ENCODE results near the gene ZSWIM1. TPM values are rescaled to one million over a fixed set of nuclear protein-coding genes. Genes with fewer than 3 reads are reported as not detected.
A peak's percentile ranks its signal among the peaks of the same experiment; 100 is the strongest.

Gene ZSWIM1
- total and polyA plus RNA-seq, 2 of the 13 experiments (the other 11 are each of a cell fraction or from before 2014, with no cell fraction given): 9.5 to 11.7 TPM

GRCh38 chr20:45921337-45922189 lies 40.5 kb downstream of the ZSWIM1 start (continued):
- TF ChIP-seq THYN1 (CRISPR knock-in tag; IDR thresholded peaks at IDR 0.05; ENCODE audit: borderline replicate concordance, low read depth): no peak
- TF ChIP-seq SMYD3 (CRISPR knock-in tag; IDR thresholded peaks at IDR 0.05): no peak
- no peak for TF ChIP-seq ZNF598 (CRISPR knock-in tag; IDR thresholded peaks at IDR 0.05; ENCODE audit: borderline replicate concordance)
- TF ChIP-seq MAFK (conservative IDR thresholded peaks at IDR 0.05 in 1 of 2, IDR thresholded peaks at IDR 0.05 in 1 of 2; ENCODE audit: low read length in 2 of 2): no peak
- no peak for TF ChIP-seq ZNF687 (CRISPR knock-in tag; IDR thresholded peaks at IDR 0.05)
- TF ChIP-seq REPIN1 (CRISPR knock-in tag; IDR thresholded peaks at IDR 0.05; ENCODE audit: borderline replicate concordance, low read depth): no peak
- TF ChIP-seq HNF4A (CRISPR knock-in tag; IDR thresholded peaks at IDR 0.05): peak; percentile 89
- no peak for TF ChIP-seq ZNF337 (CRISPR knock-in tag; IDR thresholded peaks at IDR 0.05; ENCODE audit: borderline replicate concordance, low read depth)
- TF ChIP-seq NR2F2 (IDR thresholded peaks at IDR 0.05; ENCODE audit: borderline replicate concordance, low read depth): no peak
- TF ChIP-seq SIN3A (IDR thresholded peaks at IDR 0.05; ENCODE audit: borderline replicate concordance, low read depth, low read length): no peak
- no peak for TF ChIP-seq XRCC5 (optimal IDR thresholded peaks at IDR 0.05; ENCODE audit: low read length)
- no peak for TF ChIP-seq THAP7 (CRISPR knock-in tag; IDR thresholded peaks at IDR 0.05)
- TF ChIP-seq E2F2 (CRISPR knock-in tag; IDR thresholded peaks at IDR 0.05; ENCODE audit: borderline replicate concordance): no peak
- TF ChIP-seq ZNF329 (CRISPR knock-in tag; IDR thresholded peaks at IDR 0.05; ENCODE audit: low read depth): no peak
- TF ChIP-seq SALL1 (CRISPR knock-in tag; IDR thresholded peaks at IDR 0.05): peak; percentile 40
- TF ChIP-seq HCFC1 (IDR thresholded peaks at IDR 0.05; ENCODE audit: low read depth, low read length): no peak
- TF ChIP-seq RBM22 (optimal IDR thresholded peaks at IDR 0.05; ENCODE audit: low read length): no peak
- TF ChIP-seq KMT2B (CRISPR knock-in tag; IDR thresholded peaks at IDR 0.05): no peak
- TF ChIP-seq FOXP4 (CRISPR knock-in tag; IDR thresholded peaks at IDR 0.05): peak; percentile 55; the same call in 1 of the 2 replicates
- no peak for TF ChIP-seq ZNF550 (CRISPR knock-in tag; IDR thresholded peaks at IDR 0.05; ENCODE audit: borderline replicate concordance)
- no peak for TF ChIP-seq ZNF282 (IDR thresholded peaks at IDR 0.05; ENCODE audit: partially characterized antibody)
